Measurements from ENCODE around the gene RXRB.
A peak's percentile ranks its signal among the peaks of the same experiment; 100 is the strongest.
"Not testable (repeated sequence)": the region's sequence is repeated elsewhere in the genome, so short reads cannot be mapped to it uniquely, and the experiment has no call there.

Gene RXRB

DNA sequence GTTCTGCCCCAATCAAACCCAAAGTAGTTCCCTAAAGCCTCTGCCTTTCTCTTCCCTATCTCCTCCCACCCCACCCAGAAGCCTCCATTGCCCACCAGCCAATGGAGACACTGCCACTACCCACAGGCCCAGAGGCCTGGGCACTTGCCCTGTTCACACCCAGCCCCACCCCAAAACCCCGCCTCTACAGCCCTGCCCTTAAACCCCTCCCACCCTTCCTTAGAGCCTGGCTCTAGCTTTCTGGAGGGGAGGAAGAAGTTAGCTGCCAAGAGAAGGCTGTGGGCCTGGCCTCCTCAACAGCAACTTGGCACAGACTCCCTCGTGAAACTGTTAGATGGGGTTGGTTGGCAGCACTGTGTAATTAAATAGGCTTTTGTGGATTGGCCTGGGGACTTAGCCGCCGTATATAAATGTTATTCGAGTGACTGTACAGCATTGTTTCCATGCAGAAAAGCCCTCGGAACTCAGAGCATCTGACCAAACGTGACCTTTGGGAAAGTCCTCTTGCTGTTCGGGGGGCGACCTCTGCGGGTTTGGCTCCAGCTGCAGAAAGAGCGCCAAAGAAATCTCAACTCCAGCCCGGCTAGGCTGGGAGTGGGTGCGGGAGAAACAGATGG lies 39.6 kb downstream of the RXRB start:
- DNase-seq: no peak

DNA sequence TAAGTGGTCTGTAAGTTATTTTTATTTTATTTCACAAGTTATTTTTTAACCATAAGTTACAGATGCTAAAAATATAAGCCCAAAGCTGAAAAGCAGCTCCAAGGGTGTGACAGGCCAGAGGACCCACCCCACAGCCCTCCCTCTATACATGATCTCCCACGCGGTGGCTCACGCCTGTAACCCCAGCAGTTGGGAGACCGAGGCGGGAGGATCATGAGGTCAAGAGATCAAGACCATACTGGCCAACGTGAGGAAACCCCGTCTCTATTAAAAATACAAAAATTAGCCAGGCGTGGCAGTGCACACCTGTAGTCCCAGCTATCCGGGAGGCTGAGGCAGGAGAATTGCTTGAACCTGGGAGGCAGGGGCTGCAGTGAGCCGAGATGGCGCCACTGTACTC lies 40.4 kb downstream of the RXRB start:
- no peak for DNase-seq

DNA sequence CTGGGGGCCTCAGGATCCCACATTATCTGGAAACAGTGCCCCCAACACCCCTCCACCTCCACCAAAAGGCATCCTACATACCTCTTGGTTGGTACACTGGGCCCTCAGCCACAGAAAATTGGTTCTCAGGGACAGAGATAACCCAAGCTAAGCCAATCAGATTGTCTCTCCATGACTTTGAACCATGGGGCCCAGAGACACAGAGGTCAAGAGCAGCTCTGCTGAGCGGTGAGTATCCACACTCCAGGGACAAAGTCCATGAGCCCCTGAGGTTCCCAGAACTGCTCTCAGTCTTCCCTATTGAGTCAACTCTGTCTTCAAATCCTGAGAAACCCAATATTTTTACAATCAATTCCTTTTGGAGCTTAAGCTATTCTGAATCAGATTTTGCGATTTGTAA lies 43.5 kb downstream of the RXRB start:
- DNase-seq: no peak

DNA sequence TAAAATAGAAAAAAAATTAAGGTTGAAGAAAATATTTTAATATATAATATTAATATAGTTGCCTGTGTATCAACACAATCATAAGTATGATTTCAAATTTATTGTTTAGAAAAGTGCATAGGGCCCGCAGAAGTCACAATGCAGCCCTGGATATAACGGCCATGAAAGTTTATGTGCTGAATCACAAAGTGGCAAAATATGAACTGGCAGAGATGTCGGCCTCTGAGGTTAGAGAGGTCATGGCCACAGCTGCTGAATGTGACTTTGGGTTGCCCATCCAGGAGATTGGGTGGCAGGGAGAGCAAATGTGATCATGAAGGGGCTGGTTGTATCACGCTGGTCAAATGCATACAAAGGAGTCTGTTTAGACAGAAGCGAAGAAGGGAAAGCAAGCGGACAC lies 43.9 kb downstream of the RXRB start:
- DNase-seq: no peak

DNA sequence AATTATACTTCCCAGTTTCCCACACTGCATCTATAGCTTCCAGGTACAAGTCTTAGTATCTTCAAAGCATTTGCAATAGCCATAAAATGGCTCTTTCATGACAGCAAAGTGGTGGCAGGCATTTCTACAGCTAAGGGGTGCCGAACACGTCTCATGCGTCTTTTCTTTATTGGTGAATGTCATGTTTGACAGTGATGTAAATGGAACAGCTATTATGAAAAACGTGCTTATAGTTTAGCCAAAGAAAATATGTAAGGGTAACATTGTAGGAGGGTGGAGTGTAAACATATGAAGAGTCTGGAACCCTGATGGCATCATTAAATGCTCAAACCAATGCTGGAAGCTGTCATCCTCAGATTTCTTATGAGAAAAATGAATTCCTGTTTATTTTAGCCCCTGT lies 46.1 kb downstream of the RXRB start:
- no peak for DNase-seq

DNA sequence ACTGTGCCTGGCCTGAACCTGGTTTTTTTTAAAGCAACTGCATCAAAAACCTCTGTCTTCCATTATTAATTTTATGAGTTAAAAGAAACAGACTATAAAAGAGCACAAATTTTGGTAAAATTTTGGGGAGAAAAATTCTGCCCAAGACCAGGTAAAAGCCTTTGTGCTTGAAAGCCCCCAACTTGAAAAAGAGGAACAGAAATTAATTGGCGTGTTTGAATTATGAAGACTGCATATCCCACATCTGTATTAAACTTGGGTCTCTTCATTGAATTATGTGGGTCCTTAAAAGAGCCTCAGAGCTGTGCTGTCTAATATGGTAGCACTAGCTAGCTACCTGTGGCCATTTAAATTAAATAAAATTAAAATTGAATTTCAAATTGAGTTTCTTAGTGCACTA lies 49.4 kb downstream of the RXRB start:
- no peak for DNase-seq

DNA sequence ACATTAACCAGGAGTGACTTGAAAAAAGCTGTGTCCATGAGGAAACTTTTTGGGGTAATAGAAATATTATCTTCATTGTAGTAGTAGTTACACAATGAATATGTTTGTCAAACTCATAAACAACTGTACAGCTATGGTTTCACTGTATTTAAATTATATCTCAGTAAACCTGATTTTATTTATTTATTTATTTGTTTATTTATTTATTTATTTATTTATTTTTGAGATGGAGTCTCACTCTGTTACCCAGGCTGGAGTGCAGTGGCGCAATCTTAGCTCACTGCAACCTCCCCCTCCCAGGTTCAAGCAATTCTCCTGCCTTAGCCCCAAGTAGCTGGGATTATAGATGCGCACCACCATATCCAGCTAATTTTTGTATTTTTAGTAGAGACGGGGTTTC lies 49.9 kb downstream of the RXRB start:
- DNase-seq: not testable (repeated sequence)

DNA sequence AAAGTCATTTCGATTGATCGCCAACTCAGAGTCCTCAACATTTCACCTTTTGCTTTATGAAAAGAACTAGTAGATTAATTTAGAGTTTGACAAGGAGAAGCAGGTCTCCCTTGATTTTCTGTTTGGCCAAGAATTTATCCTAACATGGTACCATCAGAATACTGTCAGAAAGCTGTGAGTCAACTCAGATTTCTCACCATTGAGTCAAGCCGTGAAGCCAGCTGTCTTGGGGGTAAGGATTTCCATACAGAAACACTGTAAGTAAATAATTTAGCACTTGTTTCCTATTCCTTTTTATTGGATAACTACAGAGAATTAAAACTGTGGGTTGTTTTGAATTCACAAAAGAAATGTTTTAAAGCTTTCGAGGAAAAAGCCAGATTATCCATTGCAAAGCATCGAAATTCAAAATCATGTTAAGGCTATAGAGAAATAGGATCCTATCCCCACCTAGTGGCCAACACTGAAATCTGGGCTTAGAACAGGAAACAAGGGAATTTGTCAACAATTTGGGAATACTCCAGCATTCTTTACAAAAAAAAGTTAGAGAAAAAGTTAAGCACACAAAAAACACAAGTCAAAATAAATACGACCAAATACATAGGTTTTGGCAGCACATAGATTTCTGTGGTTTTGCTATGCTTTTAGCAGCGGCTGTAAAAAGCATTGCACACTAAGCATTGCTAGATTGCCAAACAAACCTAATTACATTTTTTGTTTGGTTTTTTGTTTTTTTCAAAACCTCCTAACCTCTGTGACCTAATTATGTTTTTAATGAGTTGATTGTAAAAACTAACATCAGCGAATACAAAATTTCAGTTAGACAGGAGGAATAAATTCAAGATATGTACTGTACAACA lies 52.4 kb downstream of the RXRB start:
- peak; percentile 37 to 62 for DNase-seq

DNA sequence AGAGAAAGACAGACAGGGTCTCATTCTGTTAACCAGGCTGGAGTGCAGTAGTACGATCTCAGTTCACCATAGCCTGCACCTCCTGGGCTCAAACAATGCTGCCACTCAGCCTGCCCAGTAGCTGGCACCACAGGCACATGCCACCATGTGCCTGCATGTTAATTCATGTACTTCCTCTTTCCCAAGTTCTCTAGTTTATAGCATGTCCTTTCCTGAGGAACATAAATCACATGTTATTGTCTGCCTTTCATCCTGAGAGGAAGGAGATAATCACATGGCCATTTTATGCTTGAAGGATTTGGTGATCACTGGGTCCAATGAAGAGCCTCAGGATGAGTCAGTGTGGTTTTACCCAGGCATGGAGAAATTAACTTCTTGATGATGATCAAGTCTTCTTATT lies 56.1 kb downstream of the RXRB start:
- DNase-seq: peak; percentile 44 to 47

All from Kasumi-1 (cell line).